ENCODE results near the gene MAL.
A peak's percentile ranks its signal among the peaks of the same experiment; 100 is the strongest.

MAL gene

DNA sequence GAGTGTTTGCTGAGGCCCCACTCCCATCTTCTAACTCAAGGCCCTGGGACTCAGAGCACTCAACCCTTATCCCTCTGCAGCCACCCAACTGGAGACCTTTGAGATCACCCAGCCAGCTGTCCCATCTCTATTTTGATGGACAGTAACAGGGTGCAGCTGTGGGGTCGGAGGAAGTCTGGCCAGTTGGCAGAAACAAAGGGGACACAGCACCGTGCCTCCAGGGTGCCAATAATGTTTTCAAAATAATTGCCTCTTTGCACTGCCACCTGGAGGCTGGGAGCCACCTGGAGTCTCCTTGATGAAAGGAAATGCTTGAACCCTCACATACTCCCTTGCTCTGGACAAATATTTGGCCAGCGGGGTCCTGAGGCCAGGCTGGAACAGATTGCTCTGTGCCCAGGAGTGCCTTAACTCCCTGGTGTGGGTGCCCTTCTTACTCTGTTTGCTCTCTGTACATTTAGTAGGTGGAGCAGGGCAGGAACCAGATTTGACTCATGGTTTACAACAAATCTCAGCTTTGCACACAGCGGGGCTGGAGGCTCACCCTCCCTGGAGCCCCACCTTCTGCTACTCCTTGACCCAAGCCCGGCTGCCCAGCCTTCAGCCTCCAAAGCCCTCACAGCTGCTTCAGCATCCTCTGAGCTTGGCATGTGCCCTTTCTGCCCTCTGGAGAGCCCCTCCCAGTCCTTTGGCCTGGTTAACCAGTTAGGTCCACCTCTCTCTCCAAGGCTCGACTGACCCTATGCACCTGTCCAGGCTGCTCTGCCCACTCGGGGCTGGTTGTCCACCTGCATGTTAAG, 17.2 kb downstream of the MAL start:
- Histone ChIP-seq H2AK5ac (ENCODE audit: low read depth, low read length) (no peak overlapping the region), H2BK5ac (ENCODE audit: low read length) (no peak overlapping the region), H3K4me1 (ENCODE audit: control insufficient read depth in 2 of 2, insufficient read depth in 1 of 2, low read depth in 1 of 2, low read length in 2 of 2) (no peaks in the 10 kb centered on the region), H3K9me3 (replicated peaks in 1 of 2; ENCODE audit: control insufficient read depth in 2 of 2, insufficient read depth in 1 of 2, low read depth in 1 of 2, low read length in 2 of 2) (no peaks in the 10 kb centered on the region), H4K91ac (ENCODE audit: low read depth, low read length, poor library complexity) (no peak overlapping the region), H3K9ac (ENCODE audit: low read depth, low read length, poor library complexity) (no peak overlapping the region), H3K4me2 (ENCODE audit: insufficient read depth, low read length, poor library complexity, severe bottlenecking) (no peak overlapping the region), H3K27me3 (ENCODE audit: control insufficient read depth in 3 of 3, insufficient read depth in 3 of 3, low read depth in 1 of 3, low read length in 3 of 3) (peaks cover 0 to 28% (median 0%) of the 10 kb centered on the region in 3 experiments), H2BK15ac (ENCODE audit: low read length) (no peak overlapping the region), H3K36me3 (replicated peaks in 1 of 2; ENCODE audit: control insufficient read depth in 2 of 2, insufficient read depth in 2 of 2, low read length in 2 of 2) (no peaks in the 10 kb centered on the region), H3K4ac (ENCODE audit: low read length) (no peak overlapping the region), H3K27ac (replicated peaks; ENCODE audit: low read length) (no peak overlapping the region), H3K14ac (ENCODE audit: low read length) (peak overlapping the region; percentile 56), H3K23ac (ENCODE audit: low read depth, low read length, poor library complexity) (no peak overlapping the region), H2AFZ (ENCODE audit: low read length) (no peak overlapping the region), H2BK120ac (ENCODE audit: low read depth, low read length) (no peak overlapping the region), H3K18ac (ENCODE audit: low read length) (no peak overlapping the region), H3K79me1 (ENCODE audit: low read depth, low read length) (no peaks in the 10 kb centered on the region), H2BK12ac (ENCODE audit: low read length) (no peak overlapping the region), H4K8ac (ENCODE audit: low read depth, low read length) (no peak overlapping the region), H3K4me3 (ENCODE audit: low read length in 2 of 2) (no peak overlapping the region)
- WGBS, 2 donors (ENCODE audit: extremely low coverage in 2 of 2, insufficient read length in 2 of 2, insufficient replicate concordance in 1 of 2) = no CpG with 5 or more reads among the region's 7 CpGs
- no peak for DNase-seq (ENCODE audit: low spot score)

DNA sequence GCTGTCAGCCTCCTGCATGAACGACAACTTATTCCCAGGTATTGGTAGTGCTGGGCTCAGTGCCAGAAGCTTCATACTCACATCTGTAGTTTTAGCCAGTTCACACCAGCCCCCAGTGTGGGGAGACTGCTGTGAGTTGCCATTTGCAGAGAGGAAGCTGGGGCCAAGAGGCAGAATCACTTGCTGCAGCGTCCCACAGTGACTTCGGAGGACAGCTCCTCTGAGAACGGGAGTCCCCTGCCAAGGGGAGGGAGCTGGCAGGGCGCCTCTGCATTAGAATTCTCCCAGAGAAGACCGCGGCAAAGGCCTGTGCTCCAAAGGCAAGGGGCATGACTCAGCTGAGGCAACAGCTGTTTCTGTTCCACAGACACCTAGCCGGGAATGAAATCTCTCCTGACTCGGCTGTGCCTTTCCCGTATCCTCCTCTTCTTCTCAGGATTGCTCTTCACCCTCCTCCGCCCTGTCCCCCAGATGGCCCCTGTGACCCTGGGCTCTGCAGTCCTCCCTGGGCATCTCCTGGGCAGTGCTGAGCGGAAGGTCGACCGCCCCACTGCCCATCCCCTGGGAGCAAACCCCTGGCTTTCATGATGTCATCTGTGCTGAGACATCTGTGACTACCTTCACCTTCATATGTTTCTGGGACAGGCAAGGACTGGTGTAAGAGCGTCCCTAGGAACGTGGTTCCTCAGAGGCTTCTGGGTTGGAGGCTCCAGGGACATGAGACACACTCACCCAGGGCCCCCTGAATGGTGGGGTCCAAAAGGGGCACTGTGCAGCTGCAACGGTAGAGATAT, 18.0 kb downstream of the MAL start:
- DNase-seq (ENCODE audit: low spot score) = no peak
- WGBS, 2 donors (ENCODE audit: extremely low coverage in 2 of 2, insufficient read length in 2 of 2, insufficient replicate concordance in 1 of 2) = no CpG with 5 or more reads among the region's 17 CpGs
- no peak overlapping the region for H3K27ac ChIP-seq (replicated peaks; ENCODE audit: low read length)

DNA sequence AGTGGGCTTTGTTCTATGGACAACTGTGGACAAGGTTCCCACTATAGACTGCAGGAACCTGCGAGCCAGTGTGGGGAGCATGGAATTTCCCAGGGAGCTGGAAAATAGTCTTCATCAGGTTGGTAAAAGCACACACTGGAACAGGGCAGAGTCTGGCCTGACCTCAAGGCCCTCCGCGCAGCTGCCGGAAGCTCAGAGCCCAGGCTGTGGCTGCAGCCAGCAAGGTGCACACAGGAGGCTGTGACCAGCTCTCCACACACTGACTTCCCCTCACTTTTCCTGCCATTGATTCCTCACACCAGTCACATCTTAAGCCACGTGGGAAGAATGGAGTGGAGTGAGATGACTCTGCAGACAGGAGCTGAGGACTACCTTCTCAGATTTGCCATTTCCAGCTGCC, 19.1 kb downstream of the MAL start:
- no peak overlapping the region for H4K91ac ChIP-seq (ENCODE audit: low read depth, low read length, poor library complexity)
- H2BK120ac ChIP-seq (ENCODE audit: low read depth, low read length) = no peak overlapping the region
- H2AK5ac ChIP-seq (ENCODE audit: low read depth, low read length) = no peak overlapping the region
- H2BK5ac ChIP-seq (ENCODE audit: low read length) = no peak overlapping the region
- H3K79me1 ChIP-seq (ENCODE audit: low read depth, low read length) = no peaks in the 10 kb centered on the region
- H3K36me3 ChIP-seq (replicated peaks in 1 of 2; ENCODE audit: control insufficient read depth in 2 of 2, insufficient read depth in 2 of 2, low read length in 2 of 2) = no peaks in the 10 kb centered on the region
- H3K23ac ChIP-seq (ENCODE audit: low read depth, low read length, poor library complexity) = no peak overlapping the region
- no peak overlapping the region for H2BK12ac ChIP-seq (ENCODE audit: low read length)
- H3K27ac ChIP-seq (replicated peaks; ENCODE audit: low read length) = no peak overlapping the region
- H3K9me3 ChIP-seq (replicated peaks in 1 of 2; ENCODE audit: control insufficient read depth in 2 of 2, insufficient read depth in 1 of 2, low read depth in 1 of 2, low read length in 2 of 2) = no peaks in the 10 kb centered on the region
- WGBS, 2 donors (ENCODE audit: extremely low coverage in 2 of 2, insufficient read length in 2 of 2, insufficient replicate concordance in 1 of 2) = no CpG with 5 or more reads among the region's 5 CpGs
- peak overlapping the region; percentile 49 for H3K18ac ChIP-seq (ENCODE audit: low read length)
- no peaks in the 10 kb centered on the region for H3K4me1 ChIP-seq (ENCODE audit: control insufficient read depth in 2 of 2, insufficient read depth in 1 of 2, low read depth in 1 of 2, low read length in 2 of 2)
- no peak overlapping the region for H3K9ac ChIP-seq (ENCODE audit: low read depth, low read length, poor library complexity)
- no peak overlapping the region for H2AFZ ChIP-seq (ENCODE audit: low read length)
- H4K8ac ChIP-seq (ENCODE audit: low read depth, low read length) = no peak overlapping the region
- no peak overlapping the region for H2BK15ac ChIP-seq (ENCODE audit: low read length)
- DNase-seq (ENCODE audit: low spot score) = no peak
- H3K4ac ChIP-seq (ENCODE audit: low read length) = no peak overlapping the region
- H3K27me3 ChIP-seq (ENCODE audit: control insufficient read depth in 3 of 3, insufficient read depth in 3 of 3, low read depth in 1 of 3, low read length in 3 of 3) = peaks cover 0 to 28% (median 0%) of the 10 kb centered on the region in 3 experiments
- no peak overlapping the region for H3K14ac ChIP-seq (ENCODE audit: low read length)
- H3K4me2 ChIP-seq (ENCODE audit: insufficient read depth, low read length, poor library complexity, severe bottlenecking) = no peak overlapping the region
- no peak overlapping the region for H3K4me3 ChIP-seq (ENCODE audit: low read length in 2 of 2)

More for the DNA sequence above, 18.0 kb downstream of the MAL start:
- Histone ChIP-seq H3K36me3 (replicated peaks in 1 of 2; ENCODE audit: control insufficient read depth in 2 of 2, insufficient read depth in 2 of 2, low read length in 2 of 2) (no peaks in the 10 kb centered on the region), H3K23ac (ENCODE audit: low read depth, low read length, poor library complexity) (no peak overlapping the region), H2AFZ (ENCODE audit: low read length) (peak overlapping the region; percentile 15), H3K27me3 (ENCODE audit: control insufficient read depth in 3 of 3, insufficient read depth in 3 of 3, low read depth in 1 of 3, low read length in 3 of 3) (peaks cover 0 to 28% (median 0%) of the 10 kb centered on the region in 3 experiments), H4K8ac (ENCODE audit: low read depth, low read length) (no peak overlapping the region), H3K4ac (ENCODE audit: low read length) (no peak overlapping the region), H3K14ac (ENCODE audit: low read length) (peak overlapping the region; percentile 56), H2AK5ac (ENCODE audit: low read depth, low read length) (peak overlapping the region; percentile 20), H2BK5ac (ENCODE audit: low read length) (no peak overlapping the region), H3K18ac (ENCODE audit: low read length) (peak overlapping the region; percentile 23), H3K9me3 (replicated peaks in 1 of 2; ENCODE audit: control insufficient read depth in 2 of 2, insufficient read depth in 1 of 2, low read depth in 1 of 2, low read length in 2 of 2) (no peaks in the 10 kb centered on the region), H3K4me2 (ENCODE audit: insufficient read depth, low read length, poor library complexity, severe bottlenecking) (no peak overlapping the region), H2BK15ac (ENCODE audit: low read length) (no peak overlapping the region), H4K91ac (ENCODE audit: low read depth, low read length, poor library complexity) (no peak overlapping the region), H3K79me1 (ENCODE audit: low read depth, low read length) (no peaks in the 10 kb centered on the region), H3K4me3 (ENCODE audit: low read length in 2 of 2) (no peak overlapping the region), H2BK120ac (ENCODE audit: low read depth, low read length) (no peak overlapping the region), H3K4me1 (ENCODE audit: control insufficient read depth in 2 of 2, insufficient read depth in 1 of 2, low read depth in 1 of 2, low read length in 2 of 2) (no peaks in the 10 kb centered on the region), H3K9ac (ENCODE audit: low read depth, low read length, poor library complexity) (no peak overlapping the region), H2BK12ac (ENCODE audit: low read length) (no peak overlapping the region)
